HG02852 (cell line): ENCODE measurements around the gene ITGB7.

Experiments used
- ATAC-seq: cut with Tn5 transposase; IDR thresholded peaks from one replicate; pipeline ENCODE4 v1.9.1; 2021; ENCODE audit warnings: mild to moderate bottlenecking, moderate library complexity; ENCODE audit not compliant: unreplicated experiment

The ITGB7 gene

DNA sequence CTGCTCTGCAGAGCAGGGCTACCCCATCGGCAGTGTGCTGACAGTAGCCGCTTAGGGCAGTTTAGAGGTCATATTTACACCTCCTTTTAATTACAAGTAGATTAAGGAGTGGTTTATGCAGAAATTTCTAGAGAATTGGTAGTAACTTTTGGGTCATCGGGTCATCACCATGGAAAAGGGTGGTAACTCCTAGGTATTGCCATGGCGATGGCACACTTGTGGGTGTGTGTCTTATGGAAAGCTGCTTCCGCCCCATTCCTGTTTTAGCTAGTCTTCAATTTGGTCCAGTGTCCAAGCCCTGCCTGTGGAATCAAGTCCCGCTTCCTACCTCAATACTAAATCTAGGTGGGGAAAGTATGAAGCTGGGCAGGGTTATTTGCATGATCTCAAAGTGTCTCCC, 56.0 kb downstream of the ITGB7 start:
- no peak for ATAC-seq

GRCh38 chr12:53147653-53148052, 59.4 kb downstream of the ITGB7 start:
- no peak for ATAC-seq

- ATAC-seq, result no peak
These were observed 59.9 kb downstream of the ITGB7 start for GRCh38 chr12:53147181-53147580.

DNA sequence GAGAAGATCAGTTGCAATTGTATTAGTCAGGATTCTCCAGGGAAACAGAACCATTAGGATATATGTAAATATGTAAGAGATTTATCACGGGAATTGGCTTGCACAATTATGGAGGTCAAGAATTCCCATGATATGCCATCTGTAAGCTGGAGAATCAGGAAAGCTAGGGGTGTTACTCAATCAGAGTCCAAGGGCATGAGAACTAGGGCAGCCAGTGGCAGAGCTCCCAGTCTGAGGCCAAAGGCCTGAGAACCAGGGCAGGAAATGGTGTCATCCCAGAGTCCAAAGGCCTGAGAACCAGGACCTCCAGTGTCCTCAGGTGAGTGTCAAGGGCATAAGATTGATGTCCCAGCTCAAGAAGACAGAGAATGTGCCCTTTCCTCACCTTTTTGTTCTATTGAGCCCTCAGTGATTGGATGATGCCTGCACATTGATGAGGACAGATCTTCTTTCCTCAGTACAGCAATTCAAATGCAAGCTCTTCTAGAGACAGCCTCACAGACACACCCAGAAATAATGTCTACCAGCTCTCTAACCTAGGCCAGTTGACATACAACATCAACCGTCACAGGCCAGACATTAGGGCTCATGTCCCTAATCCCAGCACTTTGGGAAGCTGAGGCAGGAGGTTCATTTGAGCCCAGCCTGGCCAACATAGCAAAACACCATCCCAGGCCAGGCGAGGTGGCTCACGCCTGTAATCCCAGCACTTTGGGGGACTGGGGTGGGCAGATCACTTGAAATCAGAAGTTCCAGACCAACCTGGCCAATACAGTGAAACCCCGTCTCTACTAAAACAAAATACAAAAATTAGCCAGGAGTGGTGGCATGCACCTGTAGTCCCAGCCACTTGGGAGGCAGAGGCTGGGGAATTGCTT, 61.4 kb downstream of the ITGB7 start:
- no peak for ATAC-seq

GRCh38 chr12:53143355-53143754, 63.7 kb downstream of the ITGB7 start:
- no peak for ATAC-seq
